Stomach (tissue), 9 donors: ENCODE results near the gene EML6. TPM values are rescaled to one million over a fixed set of nuclear protein-coding genes. Genes with fewer than 3 reads are reported as not detected.
A peak's percentile ranks its signal among the peaks of the same experiment; 100 is the strongest.

Experiments used
- DNase-seq, 2 donors: peaks; one replicate each; pipeline versions ENCODE4 v3.0.0 to v3.0.0-alpha.2; 2013 to 2019
- H3K27ac ChIP-seq, 5 donors: fragments of 200-600 bp in 4 of 5; sonication (generic) in 4 of 5; one replicate each; pipeline ENCODE4 v1.5.1; 2013 to 2019; ENCODE audit warnings: mild to moderate bottlenecking in 1 of 5, moderate library complexity in 1 of 5
- H3K27me3 ChIP-seq, 3 donors: fragments of 200-600 bp; sonication (generic); one replicate each; pipeline ENCODE4 v1.5.1; 2017 to 2019; ENCODE audit warnings: mixed run types in 1 of 3
- H3K36me3 ChIP-seq, 4 donors: fragments of 200-600 bp; sonication (generic); 1 replicate in 3 of 4; 2 replicates in 1 of 4; pipeline ENCODE4 v1.5.1; 2016 to 2019
- H3K4me1 ChIP-seq, 4 donors: fragments of 200-600 bp; sonication (generic); one replicate each; pipeline ENCODE4 v1.5.1; 2016 to 2019
- H3K4me3 ChIP-seq, 4 donors: fragments of 200-600 bp; sonication (generic) in 3 of 4; one replicate each; pipeline ENCODE4 v1.5.1; 2016 to 2019; ENCODE audit warnings: mild to moderate bottlenecking in 1 of 4
- H3K9me3 ChIP-seq, 4 donors: fragments of 200-600 bp; sonication (generic); one replicate each; pipeline ENCODE4 v1.5.1; 2016 to 2019
- EP300 ChIP-seq: sonication (generic); formaldehyde crosslinking; IDR thresholded peaks from one replicate; pipeline ENCODE4 v1.6.1; 2017; ENCODE audit warnings: antibody characterized with exemption
- POLR2A ChIP-seq, 4 donors: fragments of 450-650 bp; IDR thresholded peaks; one replicate each; pipeline ENCODE4 v1.6.1; 2016; ENCODE audit warnings: antibody characterized with exemption in 4 of 4, control low read depth in 2 of 4, mild to moderate bottlenecking in 1 of 4, moderate library complexity in 1 of 4
- POLR2AphosphoS5 ChIP-seq, 3 donors: sonication (generic); formaldehyde crosslinking; IDR thresholded peaks; one replicate each; pipeline ENCODE4 v1.6.1; 2016; ENCODE audit warnings: antibody characterized with exemption in 3 of 3
- WGBS, 5 donors: extraction: QIAGEN DNeasy Blood & Tissue Kit in 3 of 5; methylation state at CpG; one replicate each; pipeline versions ENCODE4 v1.1.5 to v1.1.7; 2013 to 2018; 5-methylcytosine and 5-hydroxymethylcytosine counted together
- intact Hi-C: fragments of 100-400 bp; cut with DNase I; formaldehyde crosslinking; loops from one replicate; pipeline ENCODE4 v1.15.1; 2023; ENCODE audit warnings: low total_unique reads
- polyA plus RNA-seq, 3 donors: library from polyadenylated mRNA; stranded (reverse); fragments of 200-250 nt; gene quantifications; one replicate each; pipeline ENCODE4 v1.2.3, GENCODE V29; 2013
- small RNA-seq, 4 donors: library from RNA; depleted of rRNA; stranded (forward); fragments of <200 nt; gene quantifications; one replicate each; pipeline ENCODE3, GENCODE V24; 2016
- total RNA-seq, 5 donors: library from RNA; depleted of rRNA; stranded (reverse); fragments of >200 nt; gene quantifications; one replicate each; pipeline versions ENCODE4 v1.1.0 to v1.2.3, GENCODE V29; 2014 to 2016
- TF ChIP-seq, protein P1 (sequence below), 7 experiments: fragments of 450-650 bp in 4 of 7; fragments of 200-600 bp in 3 of 7; sonication (generic) in 3 of 7; IDR thresholded peaks; one replicate each; pipeline ENCODE4 v1.5.1; 2016 to 2019; ENCODE audit warnings: antibody characterized with exemption in 7 of 7, control low read depth in 2 of 7, mild to moderate bottlenecking in 1 of 7
- donor health status: healthy with polysubstance abuse.
- donor health status: Bipolar disorder and iron deficiency.
- donor health status: healthy.

Gene EML6
- total and polyA plus RNA-seq, 8 donors = 0.45 to 10.1 (median 1.8) TPM; not detected in 1

DNA sequence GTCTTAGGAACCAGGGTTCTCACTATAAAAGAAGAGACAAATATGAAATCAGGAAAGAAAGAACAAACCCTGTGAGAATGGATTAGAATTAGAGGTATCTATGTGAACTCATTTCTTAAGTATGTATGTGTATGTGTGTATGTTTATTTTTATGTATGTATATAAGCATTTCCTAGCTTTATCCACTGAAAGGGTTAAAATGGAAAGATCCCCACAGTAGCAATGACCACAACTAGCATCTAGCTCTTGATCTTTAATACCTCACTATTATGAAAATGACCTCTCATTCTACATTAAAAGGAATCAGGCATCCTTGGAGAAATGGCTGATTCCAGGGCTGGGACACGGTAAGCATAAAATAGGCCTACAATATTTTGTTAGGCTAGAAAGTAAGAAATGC lies 295.2 kb downstream of the EML6 start:
- TF ChIP-seq, protein P1, sequence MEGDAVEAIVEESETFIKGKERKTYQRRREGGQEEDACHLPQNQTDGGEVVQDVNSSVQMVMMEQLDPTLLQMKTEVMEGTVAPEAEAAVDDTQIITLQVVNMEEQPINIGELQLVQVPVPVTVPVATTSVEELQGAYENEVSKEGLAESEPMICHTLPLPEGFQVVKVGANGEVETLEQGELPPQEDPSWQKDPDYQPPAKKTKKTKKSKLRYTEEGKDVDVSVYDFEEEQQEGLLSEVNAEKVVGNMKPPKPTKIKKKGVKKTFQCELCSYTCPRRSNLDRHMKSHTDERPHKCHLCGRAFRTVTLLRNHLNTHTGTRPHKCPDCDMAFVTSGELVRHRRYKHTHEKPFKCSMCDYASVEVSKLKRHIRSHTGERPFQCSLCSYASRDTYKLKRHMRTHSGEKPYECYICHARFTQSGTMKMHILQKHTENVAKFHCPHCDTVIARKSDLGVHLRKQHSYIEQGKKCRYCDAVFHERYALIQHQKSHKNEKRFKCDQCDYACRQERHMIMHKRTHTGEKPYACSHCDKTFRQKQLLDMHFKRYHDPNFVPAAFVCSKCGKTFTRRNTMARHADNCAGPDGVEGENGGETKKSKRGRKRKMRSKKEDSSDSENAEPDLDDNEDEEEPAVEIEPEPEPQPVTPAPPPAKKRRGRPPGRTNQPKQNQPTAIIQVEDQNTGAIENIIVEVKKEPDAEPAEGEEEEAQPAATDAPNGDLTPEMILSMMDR (IDR thresholded peaks at IDR 0.05) = no peak
- TF ChIP-seq POLR2AphosphoS5 (IDR thresholded peaks at IDR 0.05) = no peak
- TF ChIP-seq POLR2A (IDR thresholded peaks at IDR 0.05) = no peak
- no peak for TF ChIP-seq EP300
- peaks cover 0 to 8% (median 0%) of the 10 kb centered on the region in 4 donors for H3K36me3 ChIP-seq
- H3K27me3 ChIP-seq = no peaks in the 10 kb centered on the region
- no peak overlapping the region for H3K4me3 ChIP-seq
- H3K4me1 ChIP-seq = peaks cover 8 to 90% (median 43%) of the 10 kb centered on the region in 4 donors
- 88 to 98% (median 91%) methylated on average over 1 of the region's 1 CpG for WGBS, 5 donors
- no peaks in the 10 kb centered on the region for H3K9me3 ChIP-seq
- no peak overlapping the region for H3K27ac ChIP-seq
- DNase-seq = no peak
- intact Hi-C loops = no loop called here

DNA sequence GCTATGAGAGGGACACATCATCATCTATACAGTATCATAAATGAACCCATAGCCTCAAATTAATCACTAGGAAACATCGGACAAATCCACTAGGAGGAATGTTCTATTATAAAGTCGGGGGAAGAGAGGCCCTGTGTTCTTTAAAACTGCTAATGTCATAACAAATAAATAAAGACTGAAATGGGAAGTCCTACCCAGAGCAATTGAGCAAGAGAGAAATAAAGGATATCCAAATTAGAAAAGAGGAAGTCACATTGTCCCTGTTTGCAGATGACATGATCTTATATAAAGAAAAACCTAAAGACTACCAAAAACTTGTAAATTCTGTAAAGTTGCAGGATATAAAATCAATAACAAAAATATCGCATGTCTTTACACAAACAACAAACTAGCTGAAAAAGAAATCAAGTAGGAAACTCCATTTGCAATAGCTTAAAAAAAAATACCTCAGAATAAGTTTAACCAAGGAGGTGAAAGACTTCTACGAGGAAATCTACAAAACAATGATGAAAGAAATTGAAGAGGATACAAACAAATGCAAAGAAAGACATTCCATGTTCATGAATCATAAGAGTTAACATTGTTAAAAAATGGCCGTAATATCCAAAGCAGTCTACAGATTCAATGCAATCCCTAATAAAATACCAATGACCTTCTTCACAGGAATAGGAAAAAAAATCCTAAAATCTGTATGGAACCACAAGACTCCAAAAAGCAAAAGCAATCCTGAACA lies 296.2 kb downstream of the EML6 start:
- peak overlapping the region in 1 of 5 donors; percentile 21 for H3K27ac ChIP-seq
- peaks cover 1 to 90% (median 40%) of the 10 kb centered on the region in 4 donors for H3K4me1 ChIP-seq
- intact Hi-C loops = no loop called here
- no peaks in the 10 kb centered on the region for H3K9me3 ChIP-seq
- WGBS, 5 donors = 75 to 86% (median 81%) methylated on average over 5 of the region's 5 CpGs
- H3K36me3 ChIP-seq = peaks cover 0 to 8% (median 0%) of the 10 kb centered on the region in 4 donors
- DNase-seq = no peak
- H3K27me3 ChIP-seq = no peaks in the 10 kb centered on the region
- no peak overlapping the region for H3K4me3 ChIP-seq
- no peak for TF ChIP-seq POLR2AphosphoS5 (IDR thresholded peaks at IDR 0.05)
- TF ChIP-seq EP300 = no peak
- TF ChIP-seq, protein P1 (IDR thresholded peaks at IDR 0.05) = no peak
- TF ChIP-seq POLR2A (IDR thresholded peaks at IDR 0.05) = no peak

Small RNA genes within 50 kb of the gene (small RNA-seq; reads per million reads assigned to genes)
- gene RNU6-433P (0 reads per million in 4 donors), gene RNU7-81P (0 reads per million in 4 donors)
